Adrenal gland (tissue), 19 donors: ENCODE measurements around the gene ATE1. TPM values are rescaled to one million over a fixed set of nuclear protein-coding genes. Genes with fewer than 3 reads are reported as not detected.
A peak's percentile ranks its signal among the peaks of the same experiment; 100 is the strongest.

ENCODE experiments used
- DNase-seq, 7 donors: peaks; one replicate each; pipeline ENCODE4 v3.0.0-alpha.2; 2019 to 2020
- H3K27ac ChIP-seq, 5 donors: fragments of 200-600 bp; sonication (generic) in 4 of 5; 1 replicate in 3 of 5; 2 replicates in 2 of 5; pipeline versions ENCODE4 v1.5.1 to v1.8.0; 2016 to 2020; ENCODE audit warnings: mild to moderate bottlenecking in 1 of 5
- H3K27me3 ChIP-seq: fragments of 200-600 bp; 2 replicates; pipeline ENCODE4 v1.8.0; 2021
- H3K36me3 ChIP-seq, 2 donors: fragments of 200-600 bp; replicated peaks in 1 of 2; 1 replicate in 1 of 2; 2 replicates in 1 of 2; pipeline versions ENCODE4 v1.5.1 to v1.8.0; 2018 to 2022
- H3K4me1 ChIP-seq, 2 donors: fragments of 200-600 bp; replicated peaks in 1 of 2; 1 replicate in 1 of 2; 2 replicates in 1 of 2; pipeline versions ENCODE4 v1.5.1 to v1.8.0; 2018 to 2021
- H3K4me3 ChIP-seq, 4 donors: fragments of 200-600 bp; sonication (generic) in 3 of 4; one replicate each; pipeline ENCODE4 v1.5.1; 2016 to 2018
- H3K9me3 ChIP-seq, 3 donors: fragments of 200-600 bp; sonication (generic) in 1 of 3; replicated peaks in 1 of 3; 1 replicate in 2 of 3; 2 replicates in 1 of 3; pipeline versions ENCODE4 v1.5.1 to v1.8.0; 2016 to 2021
- CTCF ChIP-seq, 6 experiments: fragments of 450-650 bp in 4 of 6; fragments of 200-600 bp in 2 of 6; sonication (generic) in 1 of 6; IDR thresholded peaks; 1 replicate in 5 of 6; 2 replicates in 1 of 6; pipeline versions ENCODE4 v1.5.1 to v1.8.0; 2016 to 2021; ENCODE audit warnings: antibody characterized with exemption in 6 of 6, mild to moderate bottlenecking in 2 of 6, moderate library complexity in 1 of 6
- POLR2A ChIP-seq, 2 donors: fragments of 450-650 bp; IDR thresholded peaks; one replicate each; pipeline ENCODE4 v1.6.1; 2017; ENCODE audit warnings: antibody characterized with exemption in 2 of 2, mild to moderate bottlenecking in 2 of 2, moderate library complexity in 1 of 2
- WGBS, 4 donors: extraction: QIAGEN DNeasy Blood & Tissue Kit in 2 of 4; methylation state at CpG; one replicate each; pipeline versions ENCODE4 v1.1.5 to v1.1.7; 2013 to 2017; 5-methylcytosine and 5-hydroxymethylcytosine counted together
- intact Hi-C, 2 donors: fragments of 100-400 bp; cut with DNase I; formaldehyde crosslinking; loops; one replicate each; pipeline versions ENCODE4 v1.14.1 to v1.15.0; 2022 to 2023
- long read RNA-seq, 10 donors: library from polyadenylated mRNA in 3 of 10; unstranded in 2 of 10; stranded (forward) in 1 of 10; transcript quantifications; one replicate each; pipeline ENCODE4 v2.0.0 and lab custom pipeline, GENCODE V29; 2021 to 2026
- polyA plus RNA-seq, 3 donors: library from polyadenylated mRNA; stranded (reverse); fragments of 200-250 nt in 2 of 3; fragments of 350-450 nt in 1 of 3; fragmentation: Illumina TruSeq in 1 of 3; extraction: RNeasy Lipid Tissue Mini Kit (QIAGEN cat#74804) in 1 of 3; gene quantifications; one replicate each; pipeline ENCODE4 v1.2.3, GENCODE V29; 2013 to 2014
- total RNA-seq, 9 donors: library from RNA; depleted of rRNA in 4 of 9; stranded (reverse); fragments of >200 nt in 4 of 9; fragments of 120-200 nt in 1 of 9; fragmentation: NEBNext Ultra II Directional in 1 of 9; extraction: Animal tissue kit (Norgen Biotek cat#: 25700) in 1 of 9; gene quantifications; one replicate each; pipeline versions ENCODE4 v1.1.0 to v1.2.4, GENCODE V29; 2013 to 2023
- donor health status: healthy with polysubstance abuse.
- donor health status: Bipolar disorder and iron deficiency.
- donor health status: DM: yes; HTN: yes; CAD: no.
- donor health status: DM: no; HTN: no; CAD: no.
- donor health status: DM: no; HTN: no; CAD: no.
- donor health status: DM: yes; HTN: yes; CAD: no.

Gene ATE1
- total RNA-seq (10 to 100 TPM; 25.6 to 53.7 (median 37.4) TPM), polyA plus RNA-seq (10 to 100 TPM in 1 of 3 donors, 1 to 10 TPM in 2; 4.2 to 23.1 (median 5.4) TPM)
- long read RNA-seq, donor 1, full-length matches to known transcripts = 3 of 3 reads
- long read RNA-seq, donor 1, partial matches to known transcripts = 0 of 3 reads
- long read RNA-seq, donor 1, other reads (novel, unspliced or antisense) = 0 of 3 reads
- long read RNA-seq, donor 2, full-length matches to known transcripts = 2 of 2 reads
- long read RNA-seq, donor 2, partial matches to known transcripts = 0 of 2 reads
- long read RNA-seq, donor 2, other reads (novel, unspliced or antisense) = 0 of 2 reads
- long read RNA-seq, donor 3, full-length matches to known transcripts = 5 of 5 reads
- long read RNA-seq, donor 3, partial matches to known transcripts = 0 of 5 reads
- long read RNA-seq, donor 3, other reads (novel, unspliced or antisense) = 0 of 5 reads
- long read RNA-seq, donor 4, full-length matches to known transcripts = 7 of 13 reads
- long read RNA-seq, donor 4, partial matches to known transcripts = 3 of 13 reads
- long read RNA-seq, donor 4, other reads (novel, unspliced or antisense) = 3 of 13 reads
- long read RNA-seq, donor 5, full-length matches to known transcripts = 22 of 33 reads
- long read RNA-seq, donor 5, partial matches to known transcripts = 0 of 33 reads
- long read RNA-seq, donor 5, other reads (novel, unspliced or antisense) = 11 of 33 reads
- long read RNA-seq, donor 6, full-length matches to known transcripts = 2 of 4 reads
- long read RNA-seq, donor 6, partial matches to known transcripts = 1 of 4 reads
- long read RNA-seq, donor 6, other reads (novel, unspliced or antisense) = 1 of 4 reads
- long read RNA-seq, donor 7, partial matches to known transcripts = 0 of 2 reads
- long read RNA-seq, donor 7, other reads (novel, unspliced or antisense) = 0 of 2 reads
- long read RNA-seq, donor 8, full-length matches to known transcripts = 6 of 6 reads
- long read RNA-seq, donor 8, partial matches to known transcripts = 0 of 6 reads
- long read RNA-seq, donor 8, other reads (novel, unspliced or antisense) = 0 of 6 reads
- long read RNA-seq, donor 9, full-length matches to known transcripts = 2 of 2 reads
- long read RNA-seq, donor 9, partial matches to known transcripts = 0 of 2 reads
- long read RNA-seq, donor 9, other reads (novel, unspliced or antisense) = 0 of 2 reads
- long read RNA-seq, donor 10, full-length matches to known transcripts = 4 of 4 reads
- long read RNA-seq, donor 10, partial matches to known transcripts = 0 of 4 reads
- long read RNA-seq, donor 10, other reads (novel, unspliced or antisense) = 0 of 4 reads

- Histone ChIP-seq H3K4me1 (peaks cover 15 to 24% of the 10 kb centered on the region in 2 donors), H3K9me3 (no peaks in the 10 kb centered on the region), H3K4me3 (peak within 1 kb of the TSS; percentile 88 to 99 (median 94)), H3K36me3 (peaks cover 0 to 3% of the 10 kb centered on the region in 2 donors), H3K27ac (peak within 1 kb of the TSS; percentile 96 to 99 (median 98)), H3K27me3 (no peaks in the 10 kb centered on the region)
- intact Hi-C loops = no loop called here
- 0 to 2% (median 1%) methylated on average over 9 to 87 of the region's 87 CpGs for WGBS, 4 donors
- peak; percentile 88 to 94 (median 90) for DNase-seq
- TF ChIP-seq CTCF (IDR thresholded peaks at IDR 0.05) (no peak), POLR2A (IDR thresholded peaks at IDR 0.05) (peak; percentile 61 to 84)
Measured at GRCh38 chr10:121927841-121928527, at the start of gene ATE1. ATE1 (minus strand) TSS chr10:121928031; CDS start chr10:121927949, 82 bp downstream.

GRCh38 chr10:121976607-121977006, 48.8 kb upstream of the ATE1 start:
- Histone ChIP-seq H3K4me1 (peaks cover 8 to 13% of the 10 kb centered on the region in 2 donors), H3K36me3 (no peaks in the 10 kb centered on the region), H3K9me3 (no peaks in the 10 kb centered on the region), H3K4me3 (no peak overlapping the region), H3K27me3 (no peaks in the 10 kb centered on the region), H3K27ac (no peak overlapping the region)
- no peak for DNase-seq
- intact Hi-C loops = loop anchor here in 1 of 2 donors (10.0 kb wide), 1 partner anchor 128 kb away; no protein-coding TSS in a partner anchor
- no peak for TF ChIP-seq POLR2A (IDR thresholded peaks at IDR 0.05)
- TF ChIP-seq CTCF (IDR thresholded peaks at IDR 0.05) = no peak
- 85 to 93% (median 89%) methylated on average over 6 of the region's 6 CpGs for WGBS, 4 donors

- H3K27ac ChIP-seq = peak overlapping the region in 4 of 5 donors; percentile 86 to 96 (median 94)
Measured at GRCh38 chr10:121975295-121976086, 47.7 kb upstream of the ATE1 start.

More at GRCh38 chr10:121975295-121976086, 47.7 kb upstream of the ATE1 start:
- Histone ChIP-seq H3K4me3 (peak overlapping the region; percentile 35 to 97 (median 66)), H3K27me3 (no peaks in the 10 kb centered on the region), H3K36me3 (peaks cover 0 to 6% of the 10 kb centered on the region in 2 donors), H3K4me1 (peaks cover 8 to 13% of the 10 kb centered on the region in 2 donors), H3K9me3 (no peaks in the 10 kb centered on the region)
- intact Hi-C loops = loop anchor here in 1 of 2 donors (10.0 kb wide), 1 partner anchor 129 kb away; no protein-coding TSS in a partner anchor
- TF ChIP-seq CTCF (IDR thresholded peaks at IDR 0.05) (peak in 2 of 6 experiments; percentile 19 to 37), POLR2A (IDR thresholded peaks at IDR 0.05) (no peak)
- DNase-seq = no peak
- WGBS, 4 donors = 28 to 57% (median 35%) methylated on average over 12 to 21 of the region's 21 CpGs
